GM21515 (cell line): ENCODE results near the gene KRTAP23-1.

ENCODE experiments used
- ATAC-seq: cut with Tn5 transposase; IDR thresholded peaks from one replicate; pipeline ENCODE4 v1.9.1; 2021; ENCODE audit not compliant: unreplicated experiment

The KRTAP23-1 gene

GRCh38 chr21:30315701-30316100 lies 32.7 kb downstream of the KRTAP23-1 start:
- ATAC-seq: no peak

DNA sequence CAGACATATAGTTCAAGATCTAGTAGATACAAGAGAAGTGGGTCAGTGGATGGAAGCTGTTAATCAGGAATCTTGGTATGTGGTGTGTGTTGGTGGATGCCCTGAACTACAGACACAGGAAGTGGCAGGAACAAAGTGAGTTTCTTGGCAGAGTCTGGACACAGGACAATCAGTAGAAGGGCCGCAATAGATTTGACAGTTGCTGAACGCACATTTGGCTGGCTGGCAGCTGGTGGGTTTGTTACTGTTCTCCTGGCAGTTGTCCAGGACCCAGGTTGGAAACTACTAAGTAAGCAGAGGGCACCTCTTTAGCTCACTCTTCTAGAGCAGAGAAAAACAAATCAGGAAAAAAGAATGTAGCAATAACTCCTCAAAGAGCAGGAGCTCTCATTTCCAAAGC lies 41.5 kb downstream of the KRTAP23-1 start:
- no peak for ATAC-seq

DNA sequence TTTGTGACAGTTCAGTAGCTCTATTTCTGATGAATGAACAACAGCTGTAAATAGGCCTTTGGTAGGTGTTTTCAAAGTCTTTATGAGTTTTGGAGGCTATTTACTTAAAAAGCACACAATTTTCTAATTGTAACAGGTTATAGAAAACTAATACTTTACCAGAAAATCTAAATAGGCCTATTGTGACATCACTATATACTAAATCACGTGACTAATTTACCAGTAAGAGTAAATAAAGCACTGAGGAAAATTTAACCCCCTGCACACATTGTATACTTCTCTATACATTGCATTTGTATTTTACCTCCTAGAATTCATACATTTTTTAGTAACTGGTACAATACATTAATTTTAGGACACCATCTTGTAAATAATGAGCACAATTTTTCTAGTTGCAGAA lies 43.3 kb downstream of the KRTAP23-1 start:
- no peak for ATAC-seq
